Ecto neural progenitor cell (in vitro differentiated cells): Measurements from ENCODE around the gene SLC13A5.
"Not testable (repeated sequence)": the region's sequence is repeated elsewhere in the genome, so short reads cannot be mapped to it uniquely, and the experiment has no call there.

Experiments
- DNase-seq: peaks from one replicate; pipeline ENCODE4 v3.0.0-alpha.2; 2018; ENCODE audit warnings: low spot score

Gene SLC13A5

DNA sequence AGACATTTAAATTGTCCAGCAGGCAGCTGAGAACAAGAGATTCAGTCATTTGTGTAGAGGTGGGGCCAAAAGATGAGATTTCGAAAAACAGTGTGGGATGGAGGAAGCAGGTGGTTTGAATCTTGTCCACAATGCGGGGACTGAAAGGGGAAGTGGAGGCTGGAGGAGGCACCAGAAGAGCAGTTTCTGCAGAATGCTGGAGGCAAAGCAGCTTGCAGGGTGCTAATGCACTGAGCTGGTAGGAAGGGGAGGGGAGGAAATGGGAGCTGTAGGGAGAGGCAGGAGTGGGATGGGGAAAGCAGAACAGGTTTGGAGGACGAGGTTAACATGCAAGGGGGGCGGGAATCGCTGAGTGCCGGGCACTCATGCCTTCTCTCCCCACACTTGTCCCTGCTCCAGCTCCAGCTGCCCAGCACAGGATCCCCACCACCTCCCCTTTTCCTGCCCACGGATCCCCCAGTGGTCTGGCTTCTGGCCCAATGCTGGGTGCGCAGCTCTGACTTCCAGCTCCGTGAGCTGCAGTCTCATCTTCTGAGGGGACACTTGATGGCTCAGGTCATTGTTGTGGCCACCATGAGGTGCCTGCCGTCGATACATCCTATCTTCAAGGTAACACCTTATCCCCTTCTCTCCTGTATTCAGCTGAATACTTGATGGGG lies 52.2 kb downstream of the SLC13A5 start:
- no peak for DNase-seq

DNA sequence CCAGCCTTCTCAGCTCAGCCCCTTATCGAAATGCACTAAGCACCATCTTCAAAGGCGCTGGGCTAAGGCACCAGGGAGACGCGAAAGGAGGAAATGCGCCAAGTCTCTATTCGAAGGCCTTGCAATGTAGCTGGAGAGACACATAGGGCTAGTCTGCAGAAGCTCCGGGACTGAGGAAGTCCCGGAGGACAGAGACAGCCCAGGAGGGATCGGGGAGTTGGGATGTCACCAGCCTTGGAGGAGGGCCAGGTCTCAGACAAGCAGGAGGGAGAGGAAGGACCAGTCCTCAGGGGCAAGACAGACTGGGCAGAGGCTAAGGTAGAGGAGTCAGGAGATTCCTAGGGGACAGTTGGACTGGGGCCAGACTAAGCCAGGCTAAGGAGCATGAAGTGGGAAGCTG lies 53.1 kb downstream of the SLC13A5 start:
- DNase-seq = no peak

DNA sequence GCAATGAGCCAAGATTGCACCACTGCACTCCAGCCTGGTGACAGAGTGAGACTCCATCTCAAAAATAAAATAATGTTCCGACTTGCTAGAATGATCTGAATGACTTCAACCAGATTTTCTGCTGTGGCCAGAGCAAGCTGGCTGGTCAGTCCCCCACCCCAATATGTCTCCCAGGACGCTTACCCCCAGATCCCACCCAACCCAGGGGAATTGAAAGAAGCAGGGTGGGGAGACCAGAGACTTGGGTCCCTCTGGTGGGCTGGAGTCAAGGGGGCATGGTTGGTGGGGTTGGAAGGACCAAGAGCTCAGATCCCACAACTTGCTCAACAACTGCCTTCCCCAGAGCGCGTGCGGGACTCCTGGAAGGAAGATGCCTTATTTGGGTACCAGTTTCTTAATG lies 54.8 kb downstream of the SLC13A5 start:
- DNase-seq = peak; percentile 12

DNA sequence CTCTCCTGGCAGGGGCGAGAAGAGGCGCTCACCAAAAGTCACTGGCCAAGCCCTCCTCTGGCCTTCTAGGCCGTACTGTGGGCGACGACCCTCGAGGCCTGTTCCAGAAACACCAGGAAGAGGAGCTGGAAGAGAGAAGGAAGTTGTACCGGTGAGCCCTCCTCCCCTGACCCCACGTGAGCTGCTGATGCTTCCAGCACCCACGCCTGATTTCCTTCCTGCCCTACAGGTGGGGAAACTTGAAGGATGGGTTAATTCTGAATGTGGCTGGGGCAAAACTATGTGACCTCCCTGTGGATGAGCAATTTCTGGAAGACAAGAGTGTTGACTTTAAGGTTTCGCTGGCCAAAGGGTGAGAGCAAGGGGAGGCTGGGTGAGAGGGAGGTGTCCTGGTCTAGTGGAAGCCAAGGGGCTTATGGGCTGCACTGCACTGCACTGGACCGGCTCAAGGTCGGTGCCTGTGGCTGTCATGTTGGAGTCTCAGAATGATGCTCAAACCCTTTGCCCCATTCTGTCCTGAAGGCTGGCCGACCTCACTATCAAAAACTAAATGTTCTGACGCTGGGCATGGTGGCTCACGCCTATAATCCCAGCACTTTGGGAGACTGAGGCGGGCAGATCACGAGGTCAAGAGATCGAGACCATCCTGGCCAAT lies 55.4 kb downstream of the SLC13A5 start:
- DNase-seq = no peak

DNA sequence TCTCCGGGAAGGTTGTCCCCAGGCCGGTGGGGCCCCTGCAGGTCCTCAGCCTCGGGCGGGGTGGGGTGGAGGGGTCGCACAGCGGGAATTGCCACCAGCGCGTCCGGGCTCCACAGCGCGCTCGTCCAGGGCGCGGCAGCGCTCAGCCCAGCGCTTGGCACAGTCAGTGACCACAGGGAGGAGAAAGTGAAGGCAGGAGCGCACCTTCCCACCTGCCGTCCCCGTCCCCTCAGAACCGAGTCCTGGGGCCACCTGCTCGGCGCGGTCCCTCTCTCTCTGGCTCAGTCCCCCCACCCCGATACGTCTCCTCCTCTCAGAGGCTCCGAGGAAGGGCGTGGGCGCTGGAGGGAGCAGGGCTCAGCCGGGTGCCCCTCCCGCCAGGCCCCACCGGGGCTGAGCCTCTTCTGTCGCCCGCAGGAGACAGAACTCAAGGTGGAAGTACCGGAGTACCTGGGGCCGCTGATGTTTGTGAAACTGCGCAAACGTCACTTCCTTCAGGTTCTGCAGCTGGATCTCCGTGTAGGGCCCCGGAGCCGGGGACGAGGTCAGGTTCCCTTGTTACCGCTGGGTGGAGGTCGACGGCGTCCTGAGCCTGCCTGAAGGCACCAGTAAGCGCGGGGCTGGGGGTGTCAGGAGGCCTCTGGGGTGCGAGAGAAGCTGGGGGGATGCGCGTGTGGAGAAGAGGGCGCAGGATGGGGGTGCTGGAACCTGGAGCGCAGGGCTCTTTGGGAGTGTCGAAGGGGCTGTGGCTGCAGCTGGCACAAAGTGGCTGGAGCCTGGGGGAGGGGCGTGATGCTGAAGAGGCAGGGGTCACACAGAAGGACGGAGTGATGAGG lies 56.2 kb downstream of the SLC13A5 start:
- DNase-seq = not testable (repeated sequence)

DNA sequence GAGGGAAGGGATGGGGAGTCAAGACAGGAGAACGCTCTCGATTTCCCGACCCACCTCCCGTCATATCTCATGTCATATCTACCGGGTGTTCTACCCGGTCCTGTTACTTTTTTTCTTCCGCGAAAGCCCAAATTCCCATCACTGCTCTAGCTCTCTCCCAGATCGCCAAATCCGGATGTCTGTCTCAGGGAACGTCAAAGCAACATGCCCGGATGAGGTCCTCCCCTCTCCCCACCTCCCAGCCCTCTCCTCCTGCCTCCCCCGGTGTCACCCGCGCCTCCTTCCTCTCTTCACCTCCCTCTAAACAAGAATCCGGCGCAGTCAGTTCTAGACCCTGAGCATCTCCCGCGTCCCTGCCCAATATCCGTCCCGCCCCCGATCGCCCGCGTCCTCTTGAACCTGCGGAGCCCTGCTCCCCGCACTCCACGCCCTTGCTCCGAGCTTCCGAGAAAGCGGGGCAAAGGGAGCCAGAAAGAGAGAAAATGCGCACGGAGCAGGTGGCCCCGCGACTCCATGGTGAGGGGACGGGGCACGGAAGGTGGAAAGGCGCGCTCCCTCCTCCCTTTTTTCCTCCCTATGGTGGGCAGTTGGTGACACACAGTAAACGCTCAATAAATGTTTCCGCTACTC lies 57.3 kb downstream of the SLC13A5 start:
- not testable (repeated sequence) for DNase-seq

DNA sequence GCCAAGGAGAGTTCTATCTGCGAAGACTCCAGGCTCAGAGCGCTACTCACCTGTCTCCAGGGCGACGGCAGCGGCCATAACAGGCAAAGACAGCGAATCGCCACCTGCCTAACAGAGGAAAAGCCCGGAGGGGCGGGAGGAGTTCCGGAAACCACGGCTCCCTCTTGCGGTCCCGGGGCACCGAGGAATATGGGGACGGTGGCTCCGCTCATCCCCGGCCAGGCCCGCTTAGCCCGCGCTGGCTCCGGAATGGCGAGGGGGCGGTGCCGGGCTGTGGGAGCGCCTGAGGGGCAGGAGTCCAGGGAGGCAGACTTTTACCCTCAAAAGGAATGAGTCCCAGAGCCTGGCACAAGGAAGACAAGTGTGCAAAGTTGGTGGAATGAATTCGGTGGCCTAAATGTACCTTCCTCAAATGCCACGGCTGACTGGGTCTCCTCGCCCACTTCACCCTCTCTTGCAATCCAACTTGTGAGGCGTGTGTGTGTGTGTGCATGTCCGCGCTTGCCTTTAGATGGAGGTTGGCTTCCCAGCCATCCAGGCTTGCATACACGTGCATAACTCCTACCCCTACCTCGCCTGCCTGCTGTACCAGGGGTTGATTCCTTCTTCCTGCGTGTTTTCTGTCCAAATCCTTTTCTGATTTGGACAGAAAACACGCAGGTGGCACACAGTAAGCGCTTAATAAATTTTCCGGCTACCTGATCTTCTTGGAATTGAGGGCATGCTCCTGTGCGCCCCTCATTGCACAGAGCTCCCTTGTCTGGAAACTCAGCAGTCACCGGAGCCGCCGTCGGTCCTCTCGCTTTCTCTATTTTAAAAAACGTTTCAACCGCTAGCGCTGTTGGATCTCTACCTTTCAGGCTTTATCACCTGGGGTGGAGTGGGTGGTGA lies 58.1 kb downstream of the SLC13A5 start:
- DNase-seq = peak; percentile 81

DNA sequence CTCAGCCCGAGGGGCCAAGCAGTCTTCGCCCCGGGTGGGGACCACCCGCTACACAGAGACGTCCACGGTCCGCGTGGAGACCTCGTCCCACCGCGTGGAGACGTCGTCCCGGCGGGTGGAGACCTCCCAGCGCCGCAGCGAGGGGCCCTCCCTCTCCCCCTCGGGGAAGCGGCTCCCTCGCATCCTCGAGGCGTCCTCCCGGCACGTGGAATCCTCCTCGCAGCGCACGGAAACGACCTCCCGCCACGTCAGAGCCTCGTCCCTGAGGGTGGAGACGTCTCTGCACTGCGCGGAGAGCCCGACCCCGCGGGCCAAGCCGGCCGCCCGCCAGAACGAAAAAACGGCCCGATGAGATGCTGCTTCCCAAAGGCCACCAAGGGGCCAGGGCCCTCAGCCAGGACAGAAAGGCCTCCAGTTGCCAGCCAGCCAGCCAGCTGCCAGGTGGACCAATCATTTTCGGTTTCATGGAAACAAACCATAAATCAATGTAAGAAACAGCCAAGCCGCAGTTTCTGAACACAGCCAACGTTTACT lies 61.2 kb downstream of the SLC13A5 start:
- no peak for DNase-seq

DNA sequence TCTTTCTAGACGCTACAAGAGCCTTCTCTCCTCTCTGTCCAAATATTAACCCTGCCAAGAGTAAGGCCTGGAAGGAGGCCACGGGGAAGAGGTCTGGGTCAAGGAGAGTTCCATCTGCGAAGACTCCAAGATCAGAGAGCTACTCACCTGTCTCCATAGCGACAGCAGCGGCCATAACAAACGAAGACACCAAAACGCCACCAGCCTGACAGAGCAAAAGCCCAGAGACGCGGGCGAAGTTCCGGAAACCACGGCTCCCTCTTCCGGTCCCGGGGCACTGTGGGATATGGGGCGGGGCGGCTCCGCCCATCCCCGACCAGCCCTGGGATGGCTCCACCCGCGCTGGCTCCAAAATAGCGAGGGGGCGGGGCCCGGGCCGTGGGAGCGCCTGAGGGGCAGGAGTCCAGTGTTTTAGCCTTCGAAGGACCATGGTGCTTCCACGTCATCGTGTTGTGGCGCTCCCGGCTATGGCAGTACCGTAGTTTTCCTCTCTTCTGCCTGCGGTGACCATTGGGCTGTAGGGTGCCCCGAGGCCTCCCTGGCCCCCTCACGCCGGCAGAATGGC lies 61.7 kb downstream of the SLC13A5 start, which contains the start of the genes C17orf100 and MED31:
C17orf100 (plus strand) TSS at position 409 of the 565 bp plus-strand sequence; CDS start at position 561, 152 bp downstream.
MED31 (minus strand) TSS at position 252 of the 565 bp plus-strand sequence; CDS start at position 175, 77 bp downstream.
- DNase-seq = peak; percentile 99

DNA sequence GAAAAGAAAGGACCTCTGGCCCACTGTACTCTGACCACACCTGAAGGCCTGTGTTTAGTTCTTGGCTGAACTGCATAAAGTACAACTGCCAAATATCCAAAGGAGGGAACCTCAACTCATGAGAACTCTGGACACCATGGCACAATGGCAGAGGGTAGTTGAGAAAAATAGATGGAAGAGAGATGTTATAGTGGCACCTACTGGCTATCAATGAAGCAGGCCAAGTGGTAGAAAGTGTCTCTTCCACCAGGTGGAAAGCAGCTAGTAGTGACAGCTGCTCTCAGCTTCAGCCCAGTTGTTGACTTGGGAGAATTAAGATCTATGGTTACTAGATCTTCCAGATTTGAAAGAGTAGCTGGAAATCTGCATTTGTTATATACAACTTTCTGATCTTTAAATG lies 65.0 kb downstream of the SLC13A5 start:
- DNase-seq = no peak

DNA sequence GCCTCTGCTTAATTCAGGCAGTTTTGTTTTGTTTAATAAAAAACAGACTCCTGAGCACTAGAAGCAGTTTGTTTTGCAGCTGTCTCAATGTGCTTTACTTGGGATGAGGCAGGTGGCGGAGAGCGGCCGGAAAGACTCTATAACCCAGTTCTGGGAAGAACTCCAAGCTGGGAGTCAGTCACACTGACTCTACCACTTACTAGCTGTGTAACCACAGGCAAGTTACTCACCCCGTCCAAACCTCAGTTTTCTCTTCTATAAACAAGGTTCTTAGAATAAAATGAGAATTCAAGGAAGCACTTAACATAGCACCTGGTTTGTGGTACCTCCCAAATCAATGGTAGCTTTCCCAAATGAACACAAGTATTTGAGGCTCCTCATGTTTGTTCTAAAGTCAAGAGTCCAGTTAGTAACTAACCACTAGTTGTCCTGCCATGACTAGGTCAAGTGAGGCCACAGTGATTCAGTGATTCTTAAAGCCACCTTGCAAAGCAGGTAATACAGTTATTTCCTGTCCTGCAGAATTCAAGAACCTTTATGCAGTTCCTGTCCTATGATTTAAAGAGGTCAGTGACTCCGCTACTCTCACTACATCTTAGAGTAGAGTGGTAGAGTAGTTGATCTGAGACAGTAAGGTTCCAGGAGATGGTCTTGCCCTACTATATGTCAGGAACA lies 69.6 kb downstream of the SLC13A5 start:
- DNase-seq = no peak

DNA sequence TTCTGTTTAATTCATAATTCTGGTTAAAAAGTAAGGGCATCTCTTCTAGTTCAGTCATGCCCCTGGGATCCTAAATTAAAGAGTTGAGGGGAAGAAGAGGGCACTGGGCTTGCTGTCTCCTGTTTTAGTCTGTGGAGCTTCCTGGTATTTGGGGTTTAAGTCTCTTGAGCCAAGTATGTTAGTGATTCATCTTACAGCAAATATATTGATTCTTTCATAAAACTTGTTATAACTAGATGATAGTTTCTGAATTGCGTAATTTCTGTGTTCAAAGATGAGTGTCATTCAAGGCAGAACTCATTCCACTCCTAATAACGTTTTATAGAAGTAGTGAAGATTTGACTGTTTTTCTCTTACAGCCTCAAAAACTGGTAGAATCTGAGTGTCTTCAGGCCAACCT lies 70.6 kb downstream of the SLC13A5 start:
- DNase-seq = no peak

DNA sequence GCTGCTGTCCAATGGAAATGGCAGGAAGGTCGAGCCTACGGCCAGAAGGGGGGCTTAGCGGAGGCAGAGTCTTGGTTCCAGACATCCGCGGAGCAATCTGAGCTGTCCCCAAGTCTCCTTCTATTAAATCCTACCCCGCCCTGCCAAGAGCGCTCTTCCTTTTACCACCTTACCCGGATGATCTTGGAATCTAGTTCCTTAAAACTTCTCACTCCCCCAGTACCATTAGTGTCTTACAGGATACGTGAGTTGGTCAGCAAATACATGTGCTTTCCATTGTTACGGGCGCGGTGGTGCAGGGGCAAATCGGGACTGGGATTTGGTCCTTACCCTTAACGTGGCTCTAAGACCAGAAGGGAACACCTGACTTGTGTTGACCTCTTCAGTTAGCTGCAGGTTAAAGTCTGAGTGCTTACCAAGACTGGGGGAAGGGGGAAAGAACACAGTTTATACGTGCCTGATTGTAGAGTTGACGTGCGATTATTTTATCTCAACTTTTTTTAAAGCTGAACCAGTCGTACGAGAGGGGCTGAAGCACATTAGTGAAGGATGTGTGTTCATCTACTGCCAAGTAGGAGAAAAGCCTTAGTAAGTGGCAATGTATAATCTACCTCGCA lies 71.8 kb downstream of the SLC13A5 start:
- DNase-seq = no peak

DNA sequence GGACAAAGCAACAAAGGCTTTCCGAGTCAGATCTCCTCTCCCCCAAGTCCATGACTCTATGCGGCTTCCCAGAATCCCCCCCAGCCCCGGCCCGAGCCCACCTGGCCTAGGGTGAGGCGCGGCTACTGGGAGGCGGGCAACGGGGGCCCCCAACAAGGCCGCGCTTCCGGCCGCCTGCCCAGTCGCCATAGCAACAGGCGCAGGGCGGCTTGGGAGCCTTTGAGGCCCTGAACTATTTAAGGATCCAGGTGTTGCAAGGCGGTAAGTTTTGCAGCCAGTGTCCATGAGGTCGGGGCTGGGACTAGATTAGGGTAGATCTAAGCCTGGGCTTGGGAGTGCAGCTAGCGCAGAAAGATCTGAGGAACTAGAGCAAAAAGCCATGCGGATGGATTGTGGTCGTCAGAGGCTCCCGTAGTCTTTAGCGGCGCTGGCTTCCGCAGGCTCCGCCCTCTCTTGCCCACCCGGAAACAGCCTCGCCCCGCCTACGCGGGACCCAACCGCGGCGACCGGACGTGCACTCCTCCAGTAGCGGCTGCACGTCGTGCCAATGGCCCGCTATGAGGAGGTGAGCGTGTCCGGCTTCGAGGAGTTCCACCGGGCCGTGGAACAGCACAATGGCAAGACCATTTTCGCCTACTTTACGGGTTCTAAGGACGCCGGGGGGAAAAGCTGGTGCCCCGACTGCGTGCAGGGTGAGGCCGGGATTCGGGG lies 72.5 kb downstream of the SLC13A5 start, which contains the start of the genes KIAA0753 and TXNDC17:
KIAA0753 (minus strand) TSS at position 176 of the 711 bp plus-strand sequence. CDS start 5,608 bp downstream, outside the sequence.
TXNDC17 (plus strand) TSS at position 525 of the 711 bp plus-strand sequence; CDS start at position 548, 23 bp downstream.
- peak; percentile 98 for DNase-seq

DNA sequence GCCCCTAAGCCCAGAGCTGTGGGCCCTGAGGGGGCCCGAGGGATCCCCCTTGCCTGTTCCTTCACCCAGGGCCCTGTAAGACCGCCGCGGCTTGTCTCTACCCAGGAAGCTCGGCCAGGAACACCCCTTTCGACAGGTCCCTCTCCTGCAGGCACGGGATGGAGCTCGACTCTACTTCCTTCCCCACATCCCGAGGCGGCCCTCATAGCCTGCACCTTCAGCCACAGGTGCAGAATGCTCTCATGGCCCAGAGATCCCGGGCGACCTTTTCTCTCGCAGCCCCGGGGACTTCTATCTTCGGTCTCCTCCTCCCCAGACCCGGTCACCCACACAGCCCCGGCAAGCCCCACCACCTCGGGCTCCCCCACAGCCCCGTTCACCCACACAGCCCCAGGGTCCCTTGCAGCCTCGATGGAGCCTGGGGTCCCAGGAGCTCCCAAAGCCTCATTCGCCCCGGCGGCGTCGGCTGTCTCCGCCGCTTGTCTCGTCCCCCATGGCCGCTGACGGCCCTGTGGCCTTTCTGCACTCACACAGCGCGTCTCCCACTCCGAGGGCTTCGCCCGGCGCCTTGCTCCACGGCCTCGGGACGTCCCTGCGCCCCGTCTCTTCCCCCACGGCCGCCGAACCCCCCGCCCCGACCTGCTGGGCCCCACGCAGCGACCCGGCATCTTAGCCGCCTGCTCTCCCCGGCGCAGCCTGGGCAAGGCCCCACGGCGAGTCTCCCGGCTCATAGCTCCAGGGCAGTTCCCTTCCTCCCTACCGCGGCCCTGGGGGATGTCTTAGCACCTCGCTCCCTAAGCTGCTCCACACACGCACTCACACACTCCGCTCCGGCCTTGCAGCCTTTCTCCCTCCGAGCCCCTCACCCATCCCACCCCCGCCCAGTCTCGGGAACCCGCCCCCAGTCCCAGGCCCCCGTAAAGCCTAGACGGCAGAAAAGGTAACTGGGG lies 73.3 kb downstream of the SLC13A5 start:
- DNase-seq = peak; percentile 82

DNA sequence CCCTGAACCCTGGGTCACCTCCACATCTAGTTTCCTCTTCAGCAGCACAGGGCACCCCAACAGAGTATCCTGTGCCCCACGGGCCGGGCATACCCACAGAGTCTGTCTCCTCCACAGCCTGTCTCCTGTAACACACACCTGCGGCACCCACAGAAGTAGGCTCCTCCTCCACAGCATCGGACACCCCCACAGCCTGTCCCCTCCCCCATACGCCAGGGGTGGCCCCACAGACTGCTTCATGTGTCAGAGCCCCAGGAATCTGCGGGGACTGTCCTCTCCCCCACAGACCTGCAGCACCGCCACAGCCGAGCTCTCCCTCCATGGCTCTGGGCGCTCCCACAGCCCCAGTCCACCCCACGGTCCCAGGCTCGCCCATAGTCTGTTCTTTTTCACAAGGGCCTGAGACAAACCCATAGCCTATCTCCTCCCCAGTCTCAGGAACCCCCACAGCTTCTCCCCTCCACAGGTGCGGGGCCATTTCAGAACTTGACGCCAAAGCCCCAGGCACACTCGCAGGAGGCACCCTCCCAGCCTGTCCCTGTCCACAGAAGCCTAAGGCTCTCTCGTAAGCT lies 74.1 kb downstream of the SLC13A5 start:
- peak; percentile 58 for DNase-seq
